H9 (cell line): Measurements from ENCODE around the gene PRKAG2. TPM values are rescaled to one million over a fixed set of nuclear protein-coding genes. Genes with fewer than 3 reads are reported as not detected.

Experiments
- DNase-seq: peaks from one replicate; pipeline ENCODE4 v3.0.0-alpha.2; 2017
- H2AFZ ChIP-seq: one replicate; pipeline ENCODE4 v1.6.1; 2013; ENCODE audit warnings: mild to moderate bottlenecking, low read length, control low read depth, moderate library complexity
- H2AK5ac ChIP-seq: 2 replicates; pipeline ENCODE4 v1.6.1; 2013; ENCODE audit warnings: low read length, control low read depth, mixed read lengths; ENCODE audit not compliant: insufficient read length
- H2BK120ac ChIP-seq: one replicate; pipeline ENCODE4 v1.6.1; 2013; ENCODE audit warnings: low read depth, mild to moderate bottlenecking, low read length, control low read depth, inconsistent platforms; ENCODE audit not compliant: poor library complexity, severe bottlenecking
- H2BK12ac ChIP-seq: 2 replicates; pipeline ENCODE4 v1.6.1; 2013; ENCODE audit warnings: low read length, control low read depth, mixed read lengths, low read depth; ENCODE audit not compliant: insufficient read length
- H2BK15ac ChIP-seq: 2 replicates; pipeline ENCODE4 v1.6.1; 2013; ENCODE audit warnings: low read depth, low read length, control low read depth
- H2BK20ac ChIP-seq: one replicate; pipeline ENCODE4 v1.6.1; 2013; ENCODE audit warnings: low read depth, mild to moderate bottlenecking, low read length, control low read depth, inconsistent platforms; ENCODE audit not compliant: poor library complexity, severe bottlenecking
- H2BK5ac ChIP-seq: 2 replicates; pipeline ENCODE4 v1.6.1; 2013; ENCODE audit warnings: low read length, control low read depth, mixed read lengths; ENCODE audit not compliant: insufficient read length
- H3K14ac ChIP-seq: 2 replicates; pipeline ENCODE4 v1.6.1; 2013; ENCODE audit warnings: low read length, control low read depth; ENCODE audit not compliant: insufficient read depth
- H3K18ac ChIP-seq: 2 replicates; pipeline ENCODE4 v1.6.1; 2013; ENCODE audit warnings: low read depth, mild to moderate bottlenecking, mixed read lengths, low read length, control low read depth; ENCODE audit not compliant: insufficient read length
- H3K23ac ChIP-seq: 2 replicates; pipeline ENCODE4 v1.6.1; 2013; ENCODE audit warnings: low read length, control low read depth, mixed read lengths, low read depth; ENCODE audit not compliant: insufficient read length
- H3K23me2 ChIP-seq: 2 replicates; pipeline ENCODE4 v1.6.1; 2013; ENCODE audit warnings: low read depth, mild to moderate bottlenecking, mixed read lengths, low read length, control low read depth; ENCODE audit not compliant: insufficient read length, poor library complexity, severe bottlenecking
- H3K27ac ChIP-seq: 2 replicates; pipeline ENCODE4 v1.5.1; 2013; ENCODE audit warnings: low read length, control low read depth, mixed read lengths, low read depth; ENCODE audit not compliant: insufficient read length
- H3K27me3 ChIP-seq: 2 replicates; pipeline ENCODE4 v1.6.1; 2013; ENCODE audit warnings: low read length, control low read depth, inconsistent platforms; ENCODE audit not compliant: insufficient read depth
- H3K4ac ChIP-seq: 2 replicates; pipeline ENCODE4 v1.6.1; 2013; ENCODE audit warnings: low read depth, mild to moderate bottlenecking, control low read depth, inconsistent platforms, low read length, moderate library complexity
- H3K4me1 ChIP-seq: 2 replicates; pipeline ENCODE4 v1.6.1; 2013; ENCODE audit warnings: low read length, control low read depth, inconsistent platforms; ENCODE audit not compliant: insufficient read depth
- H3K4me2 ChIP-seq: 2 replicates; pipeline ENCODE4 v1.6.1; 2013; ENCODE audit warnings: low read length, control low read depth, mixed read lengths; ENCODE audit not compliant: insufficient read length, insufficient read depth
- H3K56ac ChIP-seq: 2 replicates; pipeline ENCODE4 v1.6.1; 2013; ENCODE audit warnings: low read depth, mild to moderate bottlenecking, mixed read lengths, low read length, control low read depth; ENCODE audit not compliant: insufficient read length
- H3K79me1 ChIP-seq: 2 replicates; pipeline ENCODE4 v1.6.1; 2013; ENCODE audit warnings: low read depth, mild to moderate bottlenecking, moderate library complexity, low read length, control low read depth, inconsistent platforms; ENCODE audit not compliant: insufficient read depth, poor library complexity, severe bottlenecking
- H3K79me2 ChIP-seq: 2 replicates; pipeline ENCODE4 v1.6.1; 2013; ENCODE audit warnings: low read length, control low read depth, inconsistent platforms; ENCODE audit not compliant: insufficient read depth
- H3K9ac ChIP-seq: 2 replicates; pipeline ENCODE4 v1.6.1; 2013; ENCODE audit warnings: low read length, control low read depth, mixed read lengths; ENCODE audit not compliant: insufficient read length; ENCODE audit errors: extremely low read depth
- H3K9me3 ChIP-seq: one replicate; pipeline ENCODE4 v1.6.1; 2013; ENCODE audit warnings: low read depth, low read length, inconsistent platforms; ENCODE audit not compliant: control insufficient read depth
- H3T11ph ChIP-seq: one replicate; pipeline ENCODE4 v1.6.1; 2013; ENCODE audit warnings: mild to moderate bottlenecking, low read length, control low read depth, inconsistent platforms
- H4K20me1 ChIP-seq: one replicate; pipeline ENCODE4 v1.6.1; 2013; ENCODE audit not compliant: control insufficient read depth, insufficient read length, insufficient read depth
- H4K5ac ChIP-seq: 2 replicates; pipeline ENCODE4 v1.6.1; 2013; ENCODE audit warnings: low read depth, mild to moderate bottlenecking, mixed read lengths, low read length, control low read depth; ENCODE audit not compliant: insufficient read length
- H4K8ac ChIP-seq: replicated peaks from 2 replicates; pipeline ENCODE4 v1.6.1; 2013; ENCODE audit warnings: low read length, control low read depth, mixed read lengths, low read depth; ENCODE audit not compliant: insufficient read length
- H4K91ac ChIP-seq: 2 replicates; pipeline ENCODE4 v1.6.1; 2013; ENCODE audit warnings: low read depth, mild to moderate bottlenecking, moderate library complexity, mixed read lengths, low read length, control low read depth; ENCODE audit not compliant: insufficient read length
- H3K27ac Mint-ChIP-seq, 3 experiments: 2 replicates in 2 of 3; 3 replicates in 1 of 3; pipeline ENCODE4 v1.8.0; 2020 to 2021; ENCODE audit warnings: mixed read lengths in 3 of 3, mild to moderate bottlenecking in 1 of 3, moderate library complexity in 1 of 3
- H3K27me3 Mint-ChIP-seq: 2 replicates; pipeline ENCODE4 v1.8.0; 2021; ENCODE audit warnings: low read depth, mild to moderate bottlenecking, moderate library complexity, mixed read lengths
- H3K36me3 Mint-ChIP-seq, 3 experiments: 2 replicates in 2 of 3; 3 replicates in 1 of 3; pipeline ENCODE4 v1.8.0; 2020 to 2021; ENCODE audit warnings: low read depth in 3 of 3, mixed read lengths in 3 of 3; ENCODE audit not compliant: insufficient read depth in 1 of 3
- H3K4me1 Mint-ChIP-seq, 2 experiments: 2 replicates each; pipeline ENCODE4 v1.8.0; 2020; ENCODE audit warnings: mixed read lengths in 2 of 2
- H3K4me3 Mint-ChIP-seq, 2 experiments: 2 replicates in 1 of 2; 3 replicates in 1 of 2; pipeline ENCODE4 v1.8.0; 2020 to 2021; ENCODE audit warnings: mild to moderate bottlenecking in 2 of 2, mixed read lengths in 2 of 2, moderate library complexity in 1 of 2
- H3K9me3 Mint-ChIP-seq, 2 experiments: 2 replicates in 1 of 2; 3 replicates in 1 of 2; pipeline ENCODE4 v1.8.0; 2020; ENCODE audit warnings: mild to moderate bottlenecking in 2 of 2, mixed read lengths in 2 of 2, moderate library complexity in 1 of 2
- WGBS: extraction: QIAGEN DNeasy Blood & Tissue Kit; methylation state at CpG from one replicate; pipeline ENCODE4 v1.1.7; 2013; ENCODE audit warnings: missing lambda C conversion rate, low lambda C conversion rate, mixed read lengths; ENCODE audit not compliant: insufficient read length; ENCODE audit errors: extremely low coverage; 5-methylcytosine and 5-hydroxymethylcytosine counted together
- total RNA-seq: library from RNA; stranded (reverse); gene quantifications from 2 replicates; pipeline ENCODE4 v1.2.1, GENCODE V29; 2021
- TF ChIP-seq, protein P1 (sequence below): fragments of 200-600 bp; sonication (generic); conservative IDR thresholded peaks from 3 replicates; pipeline ENCODE4 v1.8.0; 2021; ENCODE audit warnings: antibody characterized with exemption, mild to moderate bottlenecking

The PRKAG2 gene
- total RNA-seq, 1 experiment from 2014 or later = 11.8 TPM

- H3K4me1 Mint-ChIP-seq = 0 out of 4 replicates have a peak, but pooled peaks cover 0 to 3% of the 10 kb centered on the region in 2 experiments
- Histone ChIP-seq H3K56ac (no peak overlapping the region), H3K79me1 (no peaks in the 10 kb centered on the region), H2AFZ (no peak overlapping the region), H3K18ac (no peak overlapping the region), H3K23ac (no peak overlapping the region), H3K14ac (no peak overlapping the region), H4K20me1 (no peaks in the 10 kb centered on the region), H3K4ac (no peak overlapping the region), H3K9me3 (no peaks in the 10 kb centered on the region), H4K5ac (no peak overlapping the region), H2AK5ac (no peak overlapping the region), H3K9ac (no peak overlapping the region), H2BK20ac (no peak overlapping the region), H3K79me2 (no peaks in the 10 kb centered on the region), H3K27ac (no peak overlapping the region), H2BK15ac (no peak overlapping the region), H4K8ac (no peak overlapping the region), H3K4me2 (no peak overlapping the region), H2BK12ac (no peak overlapping the region), H3K27me3 (no peaks in the 10 kb centered on the region), H3T11ph (no peak overlapping the region), H2BK120ac (no peak overlapping the region), H4K91ac (no peak overlapping the region), H3K4me1 (no peaks in the 10 kb centered on the region), H2BK5ac (no peak overlapping the region), H3K23me2 (no peaks in the 10 kb centered on the region)
- no peak overlapping the region for H3K27ac Mint-ChIP-seq
- no CpG with 5 or more reads among the region's 5 CpGs for WGBS
- no peaks in the 10 kb centered on the region for H3K36me3 Mint-ChIP-seq
- H3K9me3 Mint-ChIP-seq = no peaks in the 10 kb centered on the region; a peak in 1 of 5 replicates
- TF ChIP-seq, protein P1, sequence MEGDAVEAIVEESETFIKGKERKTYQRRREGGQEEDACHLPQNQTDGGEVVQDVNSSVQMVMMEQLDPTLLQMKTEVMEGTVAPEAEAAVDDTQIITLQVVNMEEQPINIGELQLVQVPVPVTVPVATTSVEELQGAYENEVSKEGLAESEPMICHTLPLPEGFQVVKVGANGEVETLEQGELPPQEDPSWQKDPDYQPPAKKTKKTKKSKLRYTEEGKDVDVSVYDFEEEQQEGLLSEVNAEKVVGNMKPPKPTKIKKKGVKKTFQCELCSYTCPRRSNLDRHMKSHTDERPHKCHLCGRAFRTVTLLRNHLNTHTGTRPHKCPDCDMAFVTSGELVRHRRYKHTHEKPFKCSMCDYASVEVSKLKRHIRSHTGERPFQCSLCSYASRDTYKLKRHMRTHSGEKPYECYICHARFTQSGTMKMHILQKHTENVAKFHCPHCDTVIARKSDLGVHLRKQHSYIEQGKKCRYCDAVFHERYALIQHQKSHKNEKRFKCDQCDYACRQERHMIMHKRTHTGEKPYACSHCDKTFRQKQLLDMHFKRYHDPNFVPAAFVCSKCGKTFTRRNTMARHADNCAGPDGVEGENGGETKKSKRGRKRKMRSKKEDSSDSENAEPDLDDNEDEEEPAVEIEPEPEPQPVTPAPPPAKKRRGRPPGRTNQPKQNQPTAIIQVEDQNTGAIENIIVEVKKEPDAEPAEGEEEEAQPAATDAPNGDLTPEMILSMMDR = no peak
- H3K4me3 Mint-ChIP-seq = no peak overlapping the region
- DNase-seq = no peak
- H3K27me3 Mint-ChIP-seq = peaks cover 4% of the 10 kb centered on the region
Measured at GRCh38 chr7:151802469-151802846, 74.5 kb downstream of the PRKAG2 start.
